Small intestine (tissue), 7 donors: ENCODE measurements around the gene SCRN1. TPM values are rescaled to one million over a fixed set of nuclear protein-coding genes. Genes with fewer than 3 reads are reported as not detected.

ENCODE experiments used
- DNase-seq, 2 donors: peaks; one replicate each; pipeline versions ENCODE4 v3.0.0 to v3.0.0-alpha.2; 2013
- FAIRE-seq: peaks from 2 replicates; lab custom pipeline; 2012; peaks lifted over from hg19 to GRCh38; lab: Jason Lieb, UNC
- H3K27ac ChIP-seq, 3 donors: one replicate each; pipeline ENCODE4 v1.5.1; 2013; ENCODE audit warnings: low read length in 2 of 3, mild to moderate bottlenecking in 2 of 3, control low read depth in 1 of 3, inconsistent platforms in 1 of 3, low read depth in 1 of 3, moderate library complexity in 1 of 3
- H3K27me3 ChIP-seq, 3 donors: one replicate each; pipeline ENCODE4 v1.6.1; 2013; ENCODE audit warnings: low read length in 3 of 3, inconsistent platforms in 1 of 3; ENCODE audit not compliant: control insufficient read depth in 3 of 3, insufficient read depth in 3 of 3
- H3K36me3 ChIP-seq, 3 donors: one replicate each; pipeline ENCODE4 v1.6.1; 2013; ENCODE audit warnings: low read length in 3 of 3, inconsistent platforms in 1 of 3, low read depth in 1 of 3, mild to moderate bottlenecking in 1 of 3, moderate library complexity in 1 of 3; ENCODE audit not compliant: control insufficient read depth in 3 of 3, insufficient read depth in 2 of 3
- H3K4me1 ChIP-seq, 3 donors: one replicate each; pipeline ENCODE4 v1.6.1; 2013; ENCODE audit warnings: low read length in 2 of 3, inconsistent platforms in 1 of 3, low read depth in 1 of 3, mild to moderate bottlenecking in 1 of 3, moderate library complexity in 1 of 3; ENCODE audit not compliant: control insufficient read depth in 3 of 3, insufficient read depth in 2 of 3
- H3K4me3 ChIP-seq, 3 donors: one replicate each; pipeline ENCODE4 v1.5.1; 2013; ENCODE audit warnings: low read length in 3 of 3, control low read depth in 1 of 3, inconsistent platforms in 1 of 3, low read depth in 1 of 3, mild to moderate bottlenecking in 1 of 3, moderate library complexity in 1 of 3
- H3K9me3 ChIP-seq, 2 donors: one replicate each; pipeline ENCODE4 v1.6.1; 2013; ENCODE audit warnings: low read depth in 1 of 2, low read length in 1 of 2; ENCODE audit not compliant: control insufficient read depth in 2 of 2, insufficient read depth in 1 of 2
- WGBS, 3 donors: extraction: QIAGEN DNeasy Blood & Tissue Kit; methylation state at CpG; one replicate each; pipeline ENCODE4 v1.1.7; 2013; 5-methylcytosine and 5-hydroxymethylcytosine counted together
- polyA plus RNA-seq, 4 donors: library from polyadenylated mRNA; stranded (reverse) in 3 of 4; unstranded in 1 of 4; fragments of 200-250 nt in 3 of 4; fragments of 120-200 nt in 1 of 4; gene quantifications; one replicate each; pipeline versions ENCODE4 v1.2.1 to v1.2.3, GENCODE V29; 2013
- donor health status: healthy with polysubstance abuse.
- donor health status: control.
- donor health status: control.
- donor health status: Bipolar disorder and iron deficiency.
- donor health status: healthy.

The SCRN1 gene
- polyA plus RNA-seq, 4 donors: 1.3 to 16.9 (median 7.4) TPM

DNA sequence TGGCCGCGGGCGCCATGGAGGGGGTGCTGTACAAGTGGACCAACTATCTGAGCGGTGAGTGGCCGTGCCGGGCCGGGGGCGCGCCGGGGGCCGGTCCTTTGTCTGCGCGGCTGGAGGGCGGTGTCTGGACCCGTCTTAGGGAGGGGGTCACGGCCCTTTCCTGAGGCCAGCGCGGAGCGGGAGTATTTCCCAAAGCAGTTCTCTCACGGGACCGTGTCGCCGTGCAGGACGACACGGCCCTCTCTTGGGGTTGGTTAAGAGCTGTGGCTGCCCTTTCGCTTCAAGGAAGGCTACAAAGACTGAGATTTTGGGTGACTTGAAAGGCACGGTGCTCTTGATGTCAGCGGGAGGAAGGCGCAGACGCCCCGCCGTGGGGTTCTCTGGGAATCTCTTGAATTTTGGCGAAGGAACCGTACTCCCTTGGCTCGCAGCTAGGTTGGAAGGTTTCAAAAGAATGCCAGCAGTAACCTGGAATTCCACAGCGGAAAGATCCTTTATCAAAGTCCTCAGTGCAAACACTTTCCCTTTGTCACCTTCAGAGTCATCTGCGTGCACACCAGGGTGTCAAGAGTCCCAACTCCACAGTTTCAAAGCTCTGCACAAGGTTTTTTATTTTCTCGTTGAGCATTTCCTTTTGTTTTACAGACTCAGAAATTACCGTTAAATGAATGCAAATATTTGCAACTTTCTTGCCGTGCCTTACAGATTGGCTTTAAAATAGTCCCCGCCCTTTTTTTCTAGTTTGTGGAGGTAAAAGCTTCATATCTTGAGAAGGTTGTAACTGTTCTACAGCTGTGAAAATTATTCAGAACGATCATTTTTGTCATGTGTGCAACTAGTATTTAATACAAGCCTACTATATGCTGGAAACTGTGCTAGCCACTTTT lies 39.4 kb upstream of the SCRN1 start:
- H3K36me3 ChIP-seq: no peaks in the 10 kb centered on the region
- no peak for FAIRE-seq
- WGBS, 3 donors: 0 to 1% (median 0%) methylated on average over 31 to 42 of the region's 42 CpGs
- peak overlapping the region; percentile 78 to 91 (median 83) for H3K4me3 ChIP-seq
- peak; percentile 76 to 85 for DNase-seq
- no peaks in the 10 kb centered on the region for H3K9me3 ChIP-seq
- H3K27ac ChIP-seq: peak overlapping the region; percentile 88 to 94 (median 93)
- H3K27me3 ChIP-seq: no peaks in the 10 kb centered on the region
- peaks cover 3 to 14% (median 10%) of the 10 kb centered on the region in 3 donors for H3K4me1 ChIP-seq

- peak within 1 kb of the TSS; percentile 78 to 91 (median 83) for H3K4me3 ChIP-seq
- peaks cover 3 to 14% (median 10%) of the 10 kb centered on the region in 3 donors for H3K4me1 ChIP-seq
- H3K27me3 ChIP-seq: no peaks in the 10 kb centered on the region
- H3K9me3 ChIP-seq: no peaks in the 10 kb centered on the region
- DNase-seq (peak; percentile 90 to 96), FAIRE-seq (no peak)
- H3K36me3 ChIP-seq: no peaks in the 10 kb centered on the region
- 0 to 1% (median 1%) methylated on average over 51 to 70 of the region's 70 CpGs for WGBS, 3 donors
- H3K27ac ChIP-seq: peak within 1 kb of the TSS; percentile 88 to 94 (median 93)
Observed at GRCh38 chr7:30028216-30028748, 38.7 kb upstream of the SCRN1 start, which contains the start of gene PLEKHA8. PLEKHA8 (plus strand) TSS chr7:30028412; CDS start chr7:30028763, 351 bp downstream.

- Histone ChIP-seq H3K27me3 (no peaks in the 10 kb centered on the region), H3K9me3 (no peaks in the 10 kb centered on the region), H3K4me1 (peaks cover 3 to 13% (median 10%) of the 10 kb centered on the region in 3 donors), H3K27ac (peak overlapping the region in 2 of 3 donors; percentile 88 to 93), H3K36me3 (no peaks in the 10 kb centered on the region), H3K4me3 (peak overlapping the region; percentile 78 to 91 (median 83))
- DNase-seq (no peak), FAIRE-seq (no peak)
- WGBS, 3 donors: 1 to 4% (median 2%) methylated on average over 9 of the region's 9 CpGs
Observed at GRCh38 chr7:30027740-30028215, 38.2 kb upstream of the SCRN1 start.

- H3K4me1 ChIP-seq: peaks cover 3 to 10% (median 9%) of the 10 kb centered on the region in 3 donors
- no peak for FAIRE-seq
Observed at GRCh38 chr7:30027065-30027456, 37.5 kb upstream of the SCRN1 start.

GRCh38 chr7:30026229-30027064 lies 36.8 kb upstream of the SCRN1 start, which contains the start of gene FKBP14:
FKBP14 (minus strand) TSS chr7:30026702; CDS start chr7:30026508, 194 bp downstream.
- Histone ChIP-seq H3K4me1 (peaks cover 3 to 10% (median 9%) of the 10 kb centered on the region in 3 donors), H3K4me3 (peak within 1 kb of the TSS; percentile 78 to 91 (median 83)), H3K9me3 (no peaks in the 10 kb centered on the region), H3K27me3 (no peaks in the 10 kb centered on the region), H3K27ac (peak within 1 kb of the TSS; percentile 58 to 88 (median 88)), H3K36me3 (peaks cover 0 to 3% (median 0%) of the 10 kb centered on the region in 3 donors)
- FAIRE-seq: no peak
- 0 to 1% (median 1%) methylated on average over 35 of the region's 35 CpGs for WGBS, 3 donors
- DNase-seq: peak; percentile 99

More at GRCh38 chr7:30027065-30027456, 37.5 kb upstream of the SCRN1 start:
- Histone ChIP-seq H3K27me3 (no peaks in the 10 kb centered on the region), H3K4me3 (peak overlapping the region; percentile 49 to 83 (median 78)), H3K9me3 (no peaks in the 10 kb centered on the region), H3K36me3 (no peaks in the 10 kb centered on the region), H3K27ac (peak overlapping the region; percentile 58 to 88 (median 87))
- DNase-seq: peak in 1 of 2 donors; percentile 74
- WGBS, 3 donors: 0 to 1% (median 1%) methylated on average over 10 of the region's 10 CpGs

GRCh38 chr7:30023524-30023923 lies 33.9 kb upstream of the SCRN1 start:
- WGBS, 3 donors: 97 to 98% (median 97%) methylated on average over 6 of the region's 6 CpGs
- Histone ChIP-seq H3K9me3 (no peaks in the 10 kb centered on the region), H3K4me3 (peak overlapping the region in 1 of 3 donors; percentile 9), H3K36me3 (peaks cover 0 to 3% (median 0%) of the 10 kb centered on the region in 3 donors), H3K27me3 (no peaks in the 10 kb centered on the region), H3K4me1 (peaks cover 0 to 7% (median 3%) of the 10 kb centered on the region in 3 donors), H3K27ac (no peak overlapping the region)
- DNase-seq: no peak
- FAIRE-seq: no peak

DNA sequence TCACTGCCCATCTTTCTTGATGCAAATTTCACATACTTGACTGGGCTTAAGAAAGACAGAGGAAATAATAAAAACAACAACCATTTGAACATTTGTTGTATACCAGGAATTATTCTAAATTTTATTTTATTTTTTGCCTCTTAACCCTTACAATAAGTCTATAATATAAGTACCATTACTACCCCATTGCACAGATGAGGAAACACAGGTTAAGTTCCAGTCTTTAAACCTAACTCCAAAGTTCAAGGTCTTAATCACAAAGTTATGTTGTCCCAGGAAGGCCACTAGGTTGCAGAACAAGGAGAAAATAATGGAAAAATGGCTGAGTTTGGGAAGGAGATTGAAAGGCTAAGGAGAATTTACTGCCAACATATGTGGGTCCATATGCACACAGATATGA lies 33.4 kb upstream of the SCRN1 start:
- Histone ChIP-seq H3K27ac (no peak overlapping the region), H3K36me3 (peaks cover 0 to 3% (median 0%) of the 10 kb centered on the region in 3 donors), H3K9me3 (no peaks in the 10 kb centered on the region), H3K4me3 (no peak overlapping the region), H3K27me3 (no peaks in the 10 kb centered on the region), H3K4me1 (peaks cover 0 to 7% (median 3%) of the 10 kb centered on the region in 3 donors)
- FAIRE-seq (no peak), DNase-seq (no peak)
